Measurements from ENCODE around the gene TECPR1. TPM values are rescaled to one million over a fixed set of nuclear protein-coding genes. Genes with fewer than 3 reads are reported as not detected.

The TECPR1 gene
- total RNA-seq, 4 donors from 2014 or later, result 19.6 to 61.8 (median 26.3) TPM

- Histone ChIP-seq H3K27me3 (no peaks in the 10 kb centered on the region), H3K36me3 (no peaks in the 10 kb centered on the region), H3K4me3 (replicated peaks in 1 of 3) (no peak overlapping the region), H3K4me1 (peaks cover 3% of the 10 kb centered on the region in 2 donors), H3K27ac (no peak overlapping the region), H3K9me3 (no peaks in the 10 kb centered on the region)
- 79 to 82% methylated on average over 5 to 8 of the region's 8 CpGs for WGBS, 2 donors
- no peak for TF ChIP-seq CTCF (IDR thresholded peaks at IDR 0.05)
- no peak for TF ChIP-seq POLR2A (IDR thresholded peaks at IDR 0.05)
- DNase-seq, result no peak
- intact Hi-C loops (cut with DNase I), result no loop called here
These were observed 38.6 kb downstream of the TECPR1 start for GRCh38 chr7:98213296-98213887.

- Histone ChIP-seq H3K4me3 (replicated peaks in 1 of 3) (no peak overlapping the region), H3K36me3 (no peaks in the 10 kb centered on the region), H3K9me3 (no peaks in the 10 kb centered on the region), H3K27ac (no peak overlapping the region), H3K27me3 (no peaks in the 10 kb centered on the region), H3K4me1 (peaks cover 3% of the 10 kb centered on the region in 2 donors)
- intact Hi-C loops (cut with DNase I), result no loop called here
- TF ChIP-seq CTCF (IDR thresholded peaks at IDR 0.05) (no peak), POLR2A (IDR thresholded peaks at IDR 0.05) (no peak)
- DNase-seq, result no peak
- 90 to 93% methylated on average over 15 to 30 of the region's 30 CpGs for whole genome bisulfite sequencing, 2 donors
These were observed 39.4 kb downstream of the TECPR1 start for GRCh38 chr7:98212532-98213041.

- peak overlapping the region in 1 of 3 donors; percentile 21 for H3K4me3 ChIP-seq (replicated peaks in 1 of 3)
- 87 to 91% methylated on average over 21 to 26 of the region's 49 CpGs for WGBS, 2 donors
These were observed 40.1 kb downstream of the TECPR1 start for GRCh38 chr7:98211676-98212531.

GRCh38 chr7:98211221-98211675 lies 40.8 kb downstream of the TECPR1 start, which contains the start of gene BHLHA15:
BHLHA15 (plus strand) TSS chr7:98211439; CDS start chr7:98212310, 871 bp downstream.
- no peaks in the 10 kb centered on the region for H3K27me3 ChIP-seq
- H3K36me3 ChIP-seq, result peaks cover 5 to 6% of the 10 kb centered on the region in 2 donors
- WGBS, 2 donors, result no CpG with 5 or more reads among the region's 45 CpGs
- peak within 1 kb of the TSS in 1 of 3 donors; percentile 28 for H3K4me3 ChIP-seq (replicated peaks in 1 of 3)
- H3K27ac ChIP-seq, result no peak within 1 kb of the TSS
- TF ChIP-seq POLR2A (IDR thresholded peaks at IDR 0.05) (no peak), CTCF (IDR thresholded peaks at IDR 0.05) (no peak)
- H3K4me1 ChIP-seq, result peaks cover 3% of the 10 kb centered on the region in 2 donors
- no peaks in the 10 kb centered on the region for H3K9me3 ChIP-seq
- peak; percentile 51 to 59 for DNase-seq
- intact Hi-C loops (cut with DNase I), result no loop called here

More at GRCh38 chr7:98211676-98212531, 40.1 kb downstream of the TECPR1 start:
- Histone ChIP-seq H3K4me1 (peaks cover 3% of the 10 kb centered on the region in 2 donors), H3K9me3 (no peaks in the 10 kb centered on the region), H3K36me3 (peaks cover 0 to 3% of the 10 kb centered on the region in 2 donors), H3K27me3 (no peaks in the 10 kb centered on the region), H3K27ac (no peak overlapping the region)
- intact Hi-C loops (cut with DNase I), result no loop called here
- TF ChIP-seq CTCF (IDR thresholded peaks at IDR 0.05), result no peak
- TF ChIP-seq POLR2A (IDR thresholded peaks at IDR 0.05), result no peak
- no peak for DNase-seq
